ENCODE results near the gene MYMX.

- TF ChIP-seq MAX (IDR thresholded peaks at IDR 0.05) (no peak), CTCF (IDR thresholded peaks at IDR 0.05 in 2 of 3, conservative IDR thresholded peaks at IDR 0.05 in 1 of 3; ENCODE audit: borderline replicate concordance in 1 of 3, insufficient read depth in 1 of 3, low read depth in 2 of 3, low read length in 2 of 3) (no peak), ZNF274 (IDR thresholded peaks at IDR 0.05; ENCODE audit: low read depth, low read length) (no peak), ATF3 (IDR thresholded peaks at IDR 0.05) (no peak), FOSL1 (IDR thresholded peaks at IDR 0.05; ENCODE audit: low read depth) (no peak), EZH2phosphoT487 (IDR thresholded peaks at IDR 0.05; ENCODE audit: borderline replicate concordance) (no peak), POLR2A (IDR thresholded peaks at IDR 0.05; ENCODE audit: borderline replicate concordance, extremely low read depth, insufficient read depth, insufficient read length) (no peak)
Observed at GRCh38 chr6:44225579-44226325, 9.0 kb downstream of the MYMX start.
